Measurements from ENCODE around the gene ESYT3.

DNA sequence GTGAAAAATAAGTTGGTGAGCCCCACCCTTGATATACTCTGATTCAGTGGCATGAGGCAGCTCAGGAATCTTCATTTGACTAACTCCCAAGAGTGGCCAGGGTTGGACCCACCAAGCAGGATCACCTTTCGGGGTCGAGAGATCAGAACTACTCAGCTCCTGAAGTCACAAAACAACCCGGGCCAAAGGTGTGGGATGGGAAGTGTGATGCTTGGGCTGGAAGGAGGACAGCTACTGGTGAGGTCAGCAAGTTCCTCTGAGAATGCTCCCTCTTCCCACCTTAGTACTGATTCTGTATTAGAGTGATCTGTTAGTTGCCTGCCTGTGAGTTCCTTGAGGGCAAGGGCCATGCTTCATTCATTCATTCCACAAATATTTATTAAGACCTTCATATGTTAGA lies 15.1 kb downstream of the ESYT3 start:
- TF ChIP-seq, protein P1, sequence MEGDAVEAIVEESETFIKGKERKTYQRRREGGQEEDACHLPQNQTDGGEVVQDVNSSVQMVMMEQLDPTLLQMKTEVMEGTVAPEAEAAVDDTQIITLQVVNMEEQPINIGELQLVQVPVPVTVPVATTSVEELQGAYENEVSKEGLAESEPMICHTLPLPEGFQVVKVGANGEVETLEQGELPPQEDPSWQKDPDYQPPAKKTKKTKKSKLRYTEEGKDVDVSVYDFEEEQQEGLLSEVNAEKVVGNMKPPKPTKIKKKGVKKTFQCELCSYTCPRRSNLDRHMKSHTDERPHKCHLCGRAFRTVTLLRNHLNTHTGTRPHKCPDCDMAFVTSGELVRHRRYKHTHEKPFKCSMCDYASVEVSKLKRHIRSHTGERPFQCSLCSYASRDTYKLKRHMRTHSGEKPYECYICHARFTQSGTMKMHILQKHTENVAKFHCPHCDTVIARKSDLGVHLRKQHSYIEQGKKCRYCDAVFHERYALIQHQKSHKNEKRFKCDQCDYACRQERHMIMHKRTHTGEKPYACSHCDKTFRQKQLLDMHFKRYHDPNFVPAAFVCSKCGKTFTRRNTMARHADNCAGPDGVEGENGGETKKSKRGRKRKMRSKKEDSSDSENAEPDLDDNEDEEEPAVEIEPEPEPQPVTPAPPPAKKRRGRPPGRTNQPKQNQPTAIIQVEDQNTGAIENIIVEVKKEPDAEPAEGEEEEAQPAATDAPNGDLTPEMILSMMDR (IDR thresholded peaks at IDR 0.05; ENCODE audit: low read depth, low read length, missing input control): no peak
- TF ChIP-seq EGR1 (IDR thresholded peaks at IDR 0.05; ENCODE audit: low read depth in 2 of 2) (no peak), JUND (IDR thresholded peaks at IDR 0.05) (no peak), YY1 (IDR thresholded peaks at IDR 0.05) (no peak), GABPA (IDR thresholded peaks at IDR 0.05 in 1 of 2, conservative IDR thresholded peaks at IDR 0.05 in 1 of 2) (no peak), HNF4G (IDR thresholded peaks at IDR 0.05) (no peak), TAF1 (conservative IDR thresholded peaks at IDR 0.05) (no peak), MAX (IDR thresholded peaks at IDR 0.05) (no peak), RXRA (IDR thresholded peaks at IDR 0.05) (no peak), RAD21 (IDR thresholded peaks at IDR 0.05) (no peak), FOXA1 (IDR thresholded peaks at IDR 0.05) (no peak)

Data from liver (tissue), 3 donors.